KMS-11 (cell line): Measurements from ENCODE around the gene IQCE.

Source experiments
- H2AFZ ChIP-seq: fragments of 200-600 bp; sonication (generic); 2 replicates; pipeline ENCODE4 v1.6.1; 2016; ENCODE audit warnings: antibody characterized with exemption, mixed run types, low read depth
- H3K27ac ChIP-seq: fragments of 200-600 bp; sonication (generic); 2 replicates; pipeline ENCODE4 v1.6.1; 2016; ENCODE audit warnings: mild to moderate bottlenecking, mixed run types
- H3K27me3 ChIP-seq: fragments of 200-600 bp; sonication (generic); 2 replicates; pipeline ENCODE4 v1.6.1; 2017; ENCODE audit warnings: mild to moderate bottlenecking, low read depth, mixed run types, moderate library complexity; ENCODE audit not compliant: insufficient read depth
- H3K36me3 ChIP-seq: fragments of 200-600 bp; sonication (generic); 2 replicates; pipeline ENCODE4 v1.6.1; 2017; ENCODE audit warnings: mild to moderate bottlenecking, mixed run types; ENCODE audit not compliant: insufficient read depth
- H3K4me1 ChIP-seq: fragments of 200-600 bp; sonication (generic); 2 replicates; pipeline ENCODE4 v1.6.1; 2016; ENCODE audit warnings: mild to moderate bottlenecking, low read depth, mixed run types; ENCODE audit not compliant: poor library complexity, severe bottlenecking
- H3K4me2 ChIP-seq: fragments of 200-600 bp; sonication (generic); 2 replicates; pipeline ENCODE4 v1.7.0; 2016; ENCODE audit warnings: mild to moderate bottlenecking, mixed run types
- H3K4me3 ChIP-seq: fragments of 200-600 bp; sonication (generic); IDR thresholded peaks from 2 replicates; pipeline ENCODE4 v1.6.1; 2017; ENCODE audit warnings: low read depth, low read length, mixed read lengths; ENCODE audit not compliant: insufficient read depth
- H3K79me2 ChIP-seq: fragments of 200-600 bp; sonication (generic); 2 replicates; pipeline ENCODE4 v1.6.1; 2016; ENCODE audit warnings: low read depth, mixed run types; ENCODE audit not compliant: insufficient read depth
- H3K9ac ChIP-seq: fragments of 200-600 bp; sonication (generic); 2 replicates; pipeline ENCODE4 v1.6.1; 2016; ENCODE audit warnings: mild to moderate bottlenecking, mixed run types
- H4K20me1 ChIP-seq: fragments of 200-600 bp; sonication (generic); 2 replicates; pipeline ENCODE4 v1.6.1; 2016; ENCODE audit warnings: mild to moderate bottlenecking, mixed run types; ENCODE audit not compliant: insufficient read depth
- TF ChIP-seq, protein P1 (sequence below): fragments of 200-600 bp; sonication (generic); conservative IDR thresholded peaks from 2 replicates; pipeline ENCODE4 v1.6.1; 2017; ENCODE audit warnings: low read depth, mild to moderate bottlenecking, antibody characterized with exemption, low read length, moderate library complexity, mixed read lengths

Gene IQCE

DNA sequence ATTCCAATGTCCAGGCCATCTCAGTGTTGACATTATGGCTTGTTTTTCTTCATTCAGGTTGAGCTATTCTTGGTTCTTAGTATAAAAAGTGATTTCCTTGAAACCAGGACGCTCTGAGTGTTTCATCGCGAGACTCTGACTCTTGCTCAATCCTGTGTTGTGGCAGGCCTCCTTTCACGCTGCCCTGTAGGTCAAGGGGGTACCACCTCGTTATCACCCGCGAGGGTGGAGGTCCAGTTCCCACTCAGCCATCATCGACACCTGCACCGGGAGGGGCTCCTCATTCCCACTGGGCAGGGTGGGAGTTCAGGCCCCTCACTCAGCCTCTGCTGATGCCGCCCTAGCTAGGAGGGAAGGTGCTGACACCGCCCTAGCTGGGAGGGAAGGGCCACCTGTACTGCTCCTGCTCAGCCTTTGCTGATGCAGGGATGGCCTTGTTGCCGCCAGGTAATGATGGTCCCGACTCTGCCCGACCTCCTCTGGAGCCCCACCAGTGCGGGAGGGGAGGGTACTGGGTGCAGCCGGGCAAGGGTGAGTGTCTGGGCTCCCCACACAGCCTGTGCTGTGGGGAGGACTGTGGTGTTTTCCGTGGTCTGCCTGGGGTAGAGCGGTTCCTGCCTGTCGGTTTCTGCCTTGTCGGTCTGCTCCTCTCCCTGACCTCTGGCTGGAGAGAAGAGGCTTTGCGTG is 16.4 kb downstream of the IQCE start:
- H3K4me1 ChIP-seq: no peaks in the 10 kb centered on the region
- no peak overlapping the region for H3K27ac ChIP-seq
- H3K4me2 ChIP-seq: no peak overlapping the region
- H4K20me1 ChIP-seq: no peaks in the 10 kb centered on the region
- H3K79me2 ChIP-seq: no peaks in the 10 kb centered on the region
- TF ChIP-seq, protein P1, sequence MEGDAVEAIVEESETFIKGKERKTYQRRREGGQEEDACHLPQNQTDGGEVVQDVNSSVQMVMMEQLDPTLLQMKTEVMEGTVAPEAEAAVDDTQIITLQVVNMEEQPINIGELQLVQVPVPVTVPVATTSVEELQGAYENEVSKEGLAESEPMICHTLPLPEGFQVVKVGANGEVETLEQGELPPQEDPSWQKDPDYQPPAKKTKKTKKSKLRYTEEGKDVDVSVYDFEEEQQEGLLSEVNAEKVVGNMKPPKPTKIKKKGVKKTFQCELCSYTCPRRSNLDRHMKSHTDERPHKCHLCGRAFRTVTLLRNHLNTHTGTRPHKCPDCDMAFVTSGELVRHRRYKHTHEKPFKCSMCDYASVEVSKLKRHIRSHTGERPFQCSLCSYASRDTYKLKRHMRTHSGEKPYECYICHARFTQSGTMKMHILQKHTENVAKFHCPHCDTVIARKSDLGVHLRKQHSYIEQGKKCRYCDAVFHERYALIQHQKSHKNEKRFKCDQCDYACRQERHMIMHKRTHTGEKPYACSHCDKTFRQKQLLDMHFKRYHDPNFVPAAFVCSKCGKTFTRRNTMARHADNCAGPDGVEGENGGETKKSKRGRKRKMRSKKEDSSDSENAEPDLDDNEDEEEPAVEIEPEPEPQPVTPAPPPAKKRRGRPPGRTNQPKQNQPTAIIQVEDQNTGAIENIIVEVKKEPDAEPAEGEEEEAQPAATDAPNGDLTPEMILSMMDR: no peak
- no peaks in the 10 kb centered on the region for H3K27me3 ChIP-seq
- H3K4me3 ChIP-seq: no peak overlapping the region
- no peak overlapping the region for H3K9ac ChIP-seq
- no peak overlapping the region for H2AFZ ChIP-seq
- H3K36me3 ChIP-seq: no peaks in the 10 kb centered on the region; the same call in 1 of the 2 replicates

DNA sequence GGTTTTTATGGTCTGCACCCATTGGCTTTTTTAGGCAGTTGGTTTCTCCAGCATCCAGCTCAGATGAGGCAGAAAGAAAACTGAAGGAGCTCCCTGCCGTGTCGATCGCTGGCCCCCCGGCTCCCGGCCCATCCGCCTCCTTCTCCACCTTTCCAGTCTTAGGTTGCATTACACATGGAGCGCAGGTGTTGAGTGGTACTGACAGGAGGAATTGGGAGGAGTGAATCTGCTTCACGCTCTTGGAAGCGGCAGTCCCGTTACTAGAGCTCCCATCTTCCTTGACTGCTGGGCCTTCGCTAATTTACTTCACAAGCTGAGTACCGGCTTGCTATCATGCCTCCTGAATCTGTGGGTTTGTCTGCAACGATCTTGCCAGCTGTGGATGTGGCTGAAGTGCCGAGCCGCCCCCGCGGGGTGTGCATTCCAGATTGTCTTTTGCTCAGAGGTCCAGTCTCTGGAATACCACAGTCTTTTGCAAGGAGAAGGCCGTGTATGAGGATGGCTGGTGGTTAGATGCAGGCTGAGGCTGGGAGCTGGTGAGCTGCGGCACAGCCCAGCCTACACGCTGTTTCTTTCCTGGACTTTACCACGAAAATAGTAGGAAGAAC is 17.1 kb downstream of the IQCE start:
- H3K79me2 ChIP-seq: no peaks in the 10 kb centered on the region
- no peaks in the 10 kb centered on the region for H3K4me1 ChIP-seq
- TF ChIP-seq, protein P1: no peak
- H3K27me3 ChIP-seq: no peaks in the 10 kb centered on the region
- no peak overlapping the region for H3K4me3 ChIP-seq
- H3K36me3 ChIP-seq: no peaks in the 10 kb centered on the region; the same call in 1 of the 2 replicates
- H4K20me1 ChIP-seq: no peaks in the 10 kb centered on the region
- H3K27ac ChIP-seq: no peak overlapping the region
- H3K9ac ChIP-seq: no peak overlapping the region
- H3K4me2 ChIP-seq: no peak overlapping the region
- no peak overlapping the region for H2AFZ ChIP-seq

DNA sequence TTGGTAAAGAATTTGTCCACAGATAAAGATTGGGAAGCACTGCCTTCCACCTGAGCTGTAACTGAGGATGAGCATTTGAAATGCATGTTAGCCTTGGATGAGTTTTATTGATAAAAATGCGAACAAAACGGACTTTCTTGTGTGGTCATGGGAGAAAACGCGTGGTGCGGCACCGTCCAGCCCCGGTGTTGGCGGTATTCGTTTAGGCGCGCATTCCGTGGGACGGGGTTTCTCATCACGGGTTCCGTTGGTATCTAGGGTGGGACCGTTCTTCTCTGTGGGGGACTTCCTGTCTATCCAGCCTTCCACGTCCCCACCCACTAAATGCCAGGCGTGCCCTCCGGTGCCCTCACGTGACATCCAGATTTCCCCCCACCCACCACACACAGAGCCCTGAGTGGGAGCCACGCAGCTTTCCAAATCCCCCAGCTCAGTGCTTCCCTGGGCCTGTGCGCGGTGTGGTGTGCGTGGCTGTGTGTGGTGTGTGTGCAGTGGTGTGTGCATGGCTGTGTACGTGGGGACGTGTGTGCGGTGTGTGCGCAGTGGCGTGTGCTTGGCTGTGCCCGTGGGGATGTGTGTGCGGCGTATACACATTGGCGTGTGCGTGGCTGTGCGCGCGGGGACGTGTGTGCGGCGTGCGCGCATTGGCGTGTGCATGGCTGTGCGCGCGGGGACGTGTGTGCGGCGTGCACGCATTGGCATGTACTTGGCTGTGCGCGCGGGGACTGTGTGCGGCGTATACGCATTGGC is 18.1 kb downstream of the IQCE start:
- Histone ChIP-seq H3K9ac (no peak overlapping the region), H3K4me3 (no peak overlapping the region), H3K4me2 (no peak overlapping the region), H3K4me1 (no peaks in the 10 kb centered on the region), H3K79me2 (no peaks in the 10 kb centered on the region), H3K27ac (no peak overlapping the region), H3K27me3 (no peaks in the 10 kb centered on the region), H4K20me1 (no peaks in the 10 kb centered on the region), H3K36me3 (no peaks in the 10 kb centered on the region; the same call in 1 of the 2 replicates), H2AFZ (no peak overlapping the region)
- TF ChIP-seq, protein P1: no peak

DNA sequence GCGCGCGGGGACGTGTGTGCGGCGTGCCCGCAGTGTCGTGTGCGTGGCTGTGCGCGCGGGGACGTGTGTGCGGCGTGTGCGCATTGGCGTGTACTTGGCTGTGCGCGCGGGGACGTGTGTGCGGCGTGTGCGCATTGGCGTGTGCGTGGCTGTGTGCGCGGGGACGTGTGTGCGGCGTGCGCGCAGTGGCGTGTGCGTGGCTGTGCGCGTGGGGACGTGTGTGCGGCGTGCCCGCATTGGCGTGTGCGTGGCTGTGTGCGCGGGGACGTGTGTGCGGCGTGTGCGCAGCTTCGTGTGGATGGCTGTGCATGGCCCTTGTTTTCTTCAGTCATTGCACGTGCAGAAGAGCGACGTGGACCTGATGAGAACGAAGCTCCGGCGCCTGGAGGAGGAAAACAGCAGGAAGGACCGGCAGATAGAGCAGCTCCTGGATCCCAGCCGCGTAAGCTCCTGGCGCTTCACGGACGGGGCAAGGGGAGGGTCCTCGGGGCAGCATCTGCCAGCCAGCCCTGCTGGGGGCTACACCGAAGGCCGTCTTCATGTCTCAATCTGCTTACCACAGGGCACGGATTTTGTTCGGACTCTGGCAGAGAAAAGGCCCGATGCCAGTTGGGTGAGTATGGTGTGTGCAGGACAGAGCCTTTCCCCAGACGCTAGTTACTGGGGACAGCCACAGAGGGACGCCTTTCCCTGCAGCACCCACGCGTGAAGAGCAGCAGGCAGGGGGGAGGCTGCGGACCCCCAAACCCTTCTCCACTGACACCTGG is 19.3 kb downstream of the IQCE start:
- no peaks in the 10 kb centered on the region for H4K20me1 ChIP-seq
- no peak overlapping the region for H3K4me3 ChIP-seq
- no peak overlapping the region for H3K9ac ChIP-seq
- H3K27ac ChIP-seq: no peak overlapping the region
- TF ChIP-seq, protein P1: no peak
- no peaks in the 10 kb centered on the region for H3K27me3 ChIP-seq
- no peaks in the 10 kb centered on the region for H3K79me2 ChIP-seq
- H3K4me2 ChIP-seq: no peak overlapping the region
- H3K36me3 ChIP-seq: no peaks in the 10 kb centered on the region; the same call in 1 of the 2 replicates
- no peak overlapping the region for H2AFZ ChIP-seq
- no peaks in the 10 kb centered on the region for H3K4me1 ChIP-seq
